HG03520 (cell line): ENCODE data around the gene FHIT.
"Not testable (repeated sequence)": the region's sequence is repeated elsewhere in the genome, so short reads cannot be mapped to it uniquely, and the experiment has no call there.

Experiments used
- ATAC-seq: cut with Tn5 transposase; IDR thresholded peaks from one replicate; pipeline ENCODE4 v1.9.1; 2021; ENCODE audit warnings: mild to moderate bottlenecking, moderate library complexity; ENCODE audit not compliant: unreplicated experiment

Gene FHIT

GRCh38 chr3:60591267-60591666, 660.0 kb downstream of the FHIT start:
- no peak for ATAC-seq

GRCh38 chr3:60588806-60589205, 662.4 kb downstream of the FHIT start:
- no peak for ATAC-seq

- ATAC-seq = no peak
Observed at GRCh38 chr3:60585918-60586317, 665.3 kb downstream of the FHIT start.

- no peak for ATAC-seq
Observed at GRCh38 chr3:60584250-60584649, 667.0 kb downstream of the FHIT start.

DNA sequence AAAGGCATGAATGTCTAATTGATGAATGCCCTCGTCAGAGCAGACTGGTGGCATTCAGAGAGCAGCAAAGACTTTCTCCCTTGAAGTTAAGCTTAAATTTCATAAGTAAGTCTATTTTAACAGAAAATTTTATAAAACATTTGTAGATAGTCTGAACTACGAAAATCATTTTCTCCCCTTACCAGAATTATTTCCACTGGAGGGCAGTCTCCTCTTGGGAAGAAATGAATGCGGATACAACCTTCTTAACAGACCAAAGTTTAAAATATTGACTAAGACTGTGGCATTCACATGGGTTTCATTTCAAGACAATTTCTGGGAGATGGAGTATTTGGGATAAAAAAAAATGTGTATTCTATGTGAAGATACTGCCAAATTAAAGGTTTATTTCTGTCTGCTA, 669.0 kb downstream of the FHIT start:
- no peak for ATAC-seq

- ATAC-seq = no peak
Observed at GRCh38 chr3:60580809-60581208, 670.4 kb downstream of the FHIT start.

- ATAC-seq = no peak
Observed at GRCh38 chr3:60579734-60580133, 671.5 kb downstream of the FHIT start.

DNA sequence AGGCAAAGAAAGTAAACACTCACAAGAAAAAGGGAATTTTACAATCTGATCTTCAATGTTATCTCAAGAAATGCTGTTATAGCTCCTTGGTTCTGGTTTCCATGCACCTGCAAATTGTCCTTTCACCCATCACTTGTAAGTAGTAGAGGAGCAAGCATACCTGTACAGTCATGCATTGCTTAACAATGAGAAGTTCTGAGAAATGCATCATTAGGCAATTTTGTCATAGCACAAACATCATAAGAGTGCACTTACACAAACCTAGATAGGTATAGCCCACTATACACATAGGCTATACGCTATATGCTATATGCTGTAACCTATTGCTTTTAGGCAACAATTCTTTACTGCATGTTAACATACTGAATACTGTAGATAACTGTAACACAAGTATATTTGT, 672.3 kb downstream of the FHIT start:
- no peak for ATAC-seq

DNA sequence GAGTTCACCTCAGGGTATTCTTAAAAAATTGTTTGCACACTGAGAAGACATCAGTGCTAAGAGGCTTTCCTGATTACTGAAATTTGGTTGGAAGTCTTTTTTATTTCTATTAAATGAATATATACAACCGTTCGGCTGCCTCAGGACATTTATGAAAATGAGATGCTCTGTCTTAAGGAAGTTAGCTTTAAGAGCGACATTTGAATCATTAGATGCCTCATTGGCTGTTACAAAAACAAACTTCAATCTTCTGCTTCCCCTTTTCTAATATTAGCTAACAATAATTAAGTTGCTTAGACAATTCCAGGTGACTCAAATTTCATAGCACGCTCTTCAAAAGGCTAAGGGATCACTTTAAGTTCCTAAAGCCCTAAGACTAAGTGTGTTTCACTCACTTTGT, 673.7 kb downstream of the FHIT start:
- no peak for ATAC-seq

GRCh38 chr3:60575718-60576272, 675.5 kb downstream of the FHIT start:
- ATAC-seq = no peak

- ATAC-seq = no peak
Observed at GRCh38 chr3:60574046-60574769, 677.0 kb downstream of the FHIT start.

DNA sequence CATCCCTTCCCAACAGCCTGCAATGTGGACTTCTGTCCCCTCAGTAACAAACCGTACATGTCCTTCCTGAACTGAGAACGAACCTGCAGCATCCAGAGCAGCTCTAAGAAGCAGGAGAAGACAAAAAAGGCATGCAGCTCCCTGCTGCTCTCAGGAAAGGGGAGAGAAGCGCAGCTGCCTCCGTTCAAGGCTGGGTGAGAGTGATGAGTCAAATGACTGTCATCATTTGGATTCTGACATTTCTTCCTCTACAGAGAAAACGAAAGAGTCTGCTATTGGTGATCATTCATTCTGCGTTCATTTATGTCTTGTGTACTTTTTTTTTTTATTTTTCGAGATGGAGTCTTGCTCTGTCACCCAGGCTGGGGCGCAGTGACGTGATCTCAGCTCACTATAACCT, 677.8 kb downstream of the FHIT start:
- ATAC-seq = no peak

DNA sequence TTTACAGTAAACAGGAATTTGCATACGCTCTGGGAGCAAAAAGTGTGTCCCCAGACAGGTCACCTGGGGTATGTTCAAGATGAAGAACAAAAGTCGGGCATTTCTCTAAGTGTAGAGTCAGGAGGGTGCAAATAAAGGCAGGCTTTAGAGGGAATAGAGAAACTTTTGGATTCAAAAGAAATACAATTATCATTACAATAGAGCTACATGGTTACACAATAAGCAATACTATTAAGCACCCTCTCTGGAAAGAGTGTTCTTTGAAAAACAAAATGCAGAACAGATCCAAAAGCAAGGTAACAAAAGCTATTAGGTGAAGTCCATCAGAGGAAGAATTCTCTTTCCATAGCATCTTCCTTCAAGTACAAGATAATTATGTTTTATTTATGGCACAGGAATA, 679.7 kb downstream of the FHIT start:
- no peak for ATAC-seq

- ATAC-seq = no peak
Observed at GRCh38 chr3:60557122-60557521, 694.1 kb downstream of the FHIT start.

DNA sequence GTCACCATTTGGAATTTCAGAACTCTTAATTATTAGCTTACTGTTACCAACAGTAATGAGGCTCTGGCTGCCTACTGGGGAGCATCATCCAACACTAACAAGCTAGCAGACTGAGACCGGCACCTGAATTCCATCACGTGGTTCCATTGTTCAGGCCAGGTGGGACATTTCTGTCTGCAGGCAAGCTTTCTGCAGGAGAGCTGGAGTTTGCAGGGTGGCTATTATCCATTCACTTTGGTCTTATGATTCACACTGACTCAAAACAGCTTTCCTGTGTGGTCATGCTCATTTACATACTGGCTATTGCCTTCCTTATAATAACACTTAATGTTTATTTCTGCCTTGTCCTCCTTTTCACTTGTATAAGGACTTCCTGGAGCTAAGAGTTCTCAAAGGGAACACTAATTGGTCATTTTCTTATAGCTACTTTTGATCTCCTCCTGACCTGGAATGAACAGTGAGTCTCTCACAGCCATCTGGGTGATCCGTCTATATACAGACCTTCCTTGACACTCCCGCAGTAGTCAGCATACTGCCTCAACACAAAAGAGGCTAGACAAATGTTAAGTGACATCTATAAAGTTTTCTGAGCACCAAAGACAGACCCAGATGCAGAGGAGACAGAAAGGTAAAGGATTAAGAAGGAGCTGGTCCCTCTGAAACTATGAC, 695.4 kb downstream of the FHIT start:
- ATAC-seq = peak; percentile 93

GRCh38 chr3:60553144-60553543, 698.1 kb downstream of the FHIT start:
- no peak for ATAC-seq

GRCh38 chr3:60552581-60552980, 698.7 kb downstream of the FHIT start:
- no peak for ATAC-seq

DNA sequence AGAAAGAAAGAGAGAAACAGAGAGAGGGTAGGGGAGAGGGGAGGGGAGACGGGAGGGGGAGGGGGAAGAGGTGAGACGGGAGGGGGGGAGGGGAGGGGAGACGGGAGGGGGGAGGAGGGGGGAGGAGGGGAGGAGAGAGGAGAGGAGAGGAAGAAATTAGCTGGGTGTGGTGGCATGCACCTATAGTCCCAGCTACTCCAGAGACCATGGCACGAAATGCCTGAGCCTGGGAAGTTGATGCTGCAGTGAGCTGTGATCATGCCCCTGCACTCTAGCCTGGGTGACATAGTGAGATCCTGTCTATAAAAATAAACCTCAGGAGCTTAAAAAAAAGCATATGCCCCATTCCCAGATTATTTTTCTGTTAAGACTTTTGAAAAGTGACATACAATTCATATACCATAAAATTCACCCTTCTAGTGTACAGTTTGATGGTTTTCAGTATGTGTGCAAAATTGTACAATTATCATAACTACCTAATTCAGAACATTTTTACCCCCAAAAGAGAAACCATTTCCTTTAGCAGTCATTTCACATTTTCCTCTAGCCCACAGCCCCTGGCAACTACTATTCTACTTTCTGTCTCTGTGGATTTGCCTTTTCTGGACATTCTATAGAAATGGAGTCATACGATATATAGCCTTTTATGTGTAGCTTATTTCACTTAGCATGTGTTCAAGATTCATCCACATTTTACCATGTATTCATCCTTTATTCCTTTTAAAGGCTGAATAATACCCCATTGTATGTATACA, 699.6 kb downstream of the FHIT start:
- no peak for ATAC-seq

DNA sequence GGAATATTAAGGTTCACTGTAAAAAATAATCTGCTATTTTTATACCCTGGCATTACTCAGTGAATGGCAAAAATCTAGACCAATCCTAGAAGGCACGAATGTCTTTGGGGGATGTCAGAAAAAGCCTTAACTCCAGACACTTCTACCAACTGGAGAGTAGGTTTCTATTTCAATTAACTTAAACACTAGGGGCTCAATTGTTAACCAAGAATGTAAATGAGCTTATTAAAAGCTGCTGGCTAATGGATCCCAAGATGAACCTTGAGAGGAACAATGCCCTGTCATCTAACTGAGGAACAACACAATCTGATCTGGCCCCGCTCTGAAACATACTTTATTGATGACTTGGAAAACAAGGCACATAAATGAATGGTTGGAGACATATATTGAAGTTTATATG, 701.4 kb downstream of the FHIT start:
- ATAC-seq = no peak

DNA sequence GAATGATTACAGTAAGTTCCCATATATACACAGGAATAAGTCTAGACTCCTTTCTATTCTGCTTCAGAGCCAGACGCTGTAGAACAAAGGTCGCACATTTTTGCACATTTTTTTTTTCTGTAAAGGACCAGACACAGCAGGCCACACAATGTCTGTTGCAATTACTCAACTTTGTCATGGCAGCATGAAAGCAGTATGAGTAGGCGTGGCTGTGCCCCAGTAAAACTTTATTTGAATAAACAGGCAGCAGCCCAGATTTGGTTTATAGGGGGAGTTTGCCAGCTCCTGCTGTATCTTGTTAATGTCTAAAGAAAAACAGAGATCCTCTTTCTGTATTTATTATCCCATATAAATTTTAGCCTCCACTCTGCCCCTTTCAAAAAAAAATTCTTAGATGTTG, 708.3 kb downstream of the FHIT start:
- no peak for ATAC-seq

GRCh38 chr3:60539394-60539793, 711.9 kb downstream of the FHIT start:
- ATAC-seq = not testable (repeated sequence)

- no peak for ATAC-seq
Observed at GRCh38 chr3:60536420-60536819, 714.8 kb downstream of the FHIT start.
